ENCODE results near the gene SF3B2.

Gene SF3B2

GRCh38 chr11:66055021-66055420, 2.9 kb downstream of the SF3B2 start:
- Mint-ChIP-seq H3K4me1 (peaks cover 61% of the 10 kb centered on the region), H3K4me3 (no peak overlapping the region), H3K27ac (no peak overlapping the region), H3K27me3 (no peaks in the 10 kb centered on the region), H3K9me3 (no peaks in the 10 kb centered on the region)
- DNase-seq (no peak), ATAC-seq (no peak)

- Mint-ChIP-seq H3K4me3 (no peak overlapping the region), H3K4me1 (peaks cover 64% of the 10 kb centered on the region), H3K9me3 (no peaks in the 10 kb centered on the region), H3K27ac (no peak overlapping the region), H3K27me3 (no peaks in the 10 kb centered on the region)
- ATAC-seq (no peak), DNase-seq (no peak)
These were observed 4.3 kb downstream of the SF3B2 start for GRCh38 chr11:66056501-66056900.

- peaks cover 61% of the 10 kb centered on the region for H3K4me1 Mint-ChIP-seq
- ATAC-seq, result no peak
- no peak for DNase-seq
- H3K27ac Mint-ChIP-seq, result peak overlapping the region; percentile 38 to 51
- no peak overlapping the region for H3K4me3 Mint-ChIP-seq
- no peaks in the 10 kb centered on the region for H3K9me3 Mint-ChIP-seq
- H3K27me3 Mint-ChIP-seq, result no peaks in the 10 kb centered on the region
These were observed 8.0 kb downstream of the SF3B2 start for GRCh38 chr11:66059966-66060680.

GRCh38 chr11:66061268-66061667, 9.1 kb downstream of the SF3B2 start:
- ATAC-seq, result no peak
- Mint-ChIP-seq H3K27ac (peak overlapping the region; percentile 8 to 51), H3K4me1 (peaks cover 65% of the 10 kb centered on the region), H3K27me3 (no peaks in the 10 kb centered on the region), H3K9me3 (no peaks in the 10 kb centered on the region), H3K4me3 (no peak overlapping the region)
- DNase-seq, result no peak

GRCh38 chr11:66062408-66062807, 10.2 kb downstream of the SF3B2 start:
- Mint-ChIP-seq H3K27me3 (no peaks in the 10 kb centered on the region), H3K9me3 (no peaks in the 10 kb centered on the region), H3K4me1 (peaks cover 72% of the 10 kb centered on the region), H3K27ac (peak overlapping the region in 1 of 2 donors; percentile 80), H3K4me3 (no peak overlapping the region)
- ATAC-seq, result no peak
- no peak for DNase-seq

- no peak for DNase-seq
These were observed 11.7 kb downstream of the SF3B2 start for GRCh38 chr11:66063900-66064299.

GRCh38 chr11:66064571-66064970, 12.4 kb downstream of the SF3B2 start:
- no peaks in the 10 kb centered on the region for H3K27me3 Mint-ChIP-seq
- DNase-seq, result no peak
- H3K4me3 Mint-ChIP-seq, result no peak overlapping the region
- H3K27ac Mint-ChIP-seq, result no peak overlapping the region
- H3K4me1 Mint-ChIP-seq, result peaks cover 80% of the 10 kb centered on the region
- H3K9me3 Mint-ChIP-seq, result no peaks in the 10 kb centered on the region
- no peak for ATAC-seq

More at GRCh38 chr11:66063900-66064299, 11.7 kb downstream of the SF3B2 start:
- Mint-ChIP-seq H3K27me3 (no peaks in the 10 kb centered on the region), H3K4me1 (peaks cover 80% of the 10 kb centered on the region), H3K27ac (peak overlapping the region; percentile 3 to 57), H3K4me3 (no peak overlapping the region), H3K9me3 (no peaks in the 10 kb centered on the region)
- ATAC-seq, result no peak

GRCh38 chr11:66066751-66067150, 14.6 kb downstream of the SF3B2 start:
- Mint-ChIP-seq H3K27me3 (no peaks in the 10 kb centered on the region), H3K27ac (peak overlapping the region in 1 of 2 donors; percentile 77), H3K4me1 (peaks cover 59% of the 10 kb centered on the region), H3K4me3 (no peak overlapping the region), H3K9me3 (no peaks in the 10 kb centered on the region)
- no peak for DNase-seq
- ATAC-seq, result no peak

- no peaks in the 10 kb centered on the region for H3K9me3 Mint-ChIP-seq
- H3K27ac Mint-ChIP-seq, result peak overlapping the region; percentile 49 to 83
- no peak overlapping the region for H3K4me3 Mint-ChIP-seq
- H3K27me3 Mint-ChIP-seq, result no peaks in the 10 kb centered on the region
- ATAC-seq (no peak), DNase-seq (no peak)
- H3K4me1 Mint-ChIP-seq, result peaks cover 65% of the 10 kb centered on the region
These were observed 15.5 kb downstream of the SF3B2 start for GRCh38 chr11:66067640-66068039.

- ATAC-seq, result peak; percentile 51
- H3K4me3 Mint-ChIP-seq, result peak overlapping the region; percentile 3 to 38
These were observed 16.1 kb downstream of the SF3B2 start for GRCh38 chr11:66068154-66068821.

GRCh38 chr11:66068923-66069714, 17.0 kb downstream of the SF3B2 start:
- peaks cover 62% of the 10 kb centered on the region for H3K4me1 Mint-ChIP-seq
- DNase-seq (peak in 1 of 2 donors; percentile 62), ATAC-seq (peak; percentile 53)
- H3K9me3 Mint-ChIP-seq, result no peaks in the 10 kb centered on the region
- no peaks in the 10 kb centered on the region for H3K27me3 Mint-ChIP-seq
- H3K27ac Mint-ChIP-seq, result peak overlapping the region; percentile 46 to 55
- H3K4me3 Mint-ChIP-seq, result peak overlapping the region; percentile 69 to 82

More at GRCh38 chr11:66068154-66068821, 16.1 kb downstream of the SF3B2 start:
- H3K27me3 Mint-ChIP-seq, result no peaks in the 10 kb centered on the region
- peak; percentile 73 to 74 for DNase-seq
- H3K27ac Mint-ChIP-seq, result peak overlapping the region; percentile 37 to 49
- peaks cover 65% of the 10 kb centered on the region for H3K4me1 Mint-ChIP-seq
- no peaks in the 10 kb centered on the region for H3K9me3 Mint-ChIP-seq

GRCh38 chr11:66069715-66070603, 17.8 kb downstream of the SF3B2 start, which contains the start of gene PACS1:
PACS1 (plus strand) TSS chr11:66070272; CDS start chr11:66070487, 215 bp downstream.
- peak within 1 kb of the TSS; percentile 92 to 98 for H3K27ac Mint-ChIP-seq
- H3K9me3 Mint-ChIP-seq, result no peaks in the 10 kb centered on the region
- H3K27me3 Mint-ChIP-seq, result no peaks in the 10 kb centered on the region
- peak within 1 kb of the TSS; percentile 92 to 96 for H3K4me3 Mint-ChIP-seq
- DNase-seq (peak; percentile 79 to 81), ATAC-seq (peak; percentile 74)
- peaks cover 64% of the 10 kb centered on the region for H3K4me1 Mint-ChIP-seq

GRCh38 chr11:66070604-66071380, 18.6 kb downstream of the SF3B2 start:
- Mint-ChIP-seq H3K4me1 (peaks cover 66% of the 10 kb centered on the region), H3K9me3 (no peaks in the 10 kb centered on the region), H3K27me3 (no peaks in the 10 kb centered on the region), H3K27ac (peak overlapping the region; percentile 92 to 98), H3K4me3 (peak overlapping the region; percentile 92 to 96)
- ATAC-seq (peak; percentile 21), DNase-seq (peak in 1 of 2 donors; percentile 33)

GRCh38 chr11:66071381-66071801, 19.2 kb downstream of the SF3B2 start:
- DNase-seq (no peak), ATAC-seq (no peak)
- H3K27me3 Mint-ChIP-seq, result no peaks in the 10 kb centered on the region

More at GRCh38 chr11:66071381-66071801, 19.2 kb downstream of the SF3B2 start:
- Mint-ChIP-seq H3K27ac (peak overlapping the region; percentile 90 to 98), H3K9me3 (no peaks in the 10 kb centered on the region), H3K4me1 (peaks cover 66% of the 10 kb centered on the region), H3K4me3 (peak overlapping the region; percentile 92 to 96)

Data from stimulated activated naive CD8-positive, alpha-beta T cell treated with anti-CD3 and anti-CD28 coated beads, Interleukin-15, amount 100 ng/mL, for 72 hours (primary cell).